Smooth muscle cell (in vitro differentiated cells): Measurements from ENCODE around the gene PTCD1. TPM values are rescaled to one million over a fixed set of nuclear protein-coding genes. Genes with fewer than 3 reads are reported as not detected.

ENCODE experiments used
- DNase-seq: peaks from one replicate; lab custom pipeline; 2025; ENCODE audit not compliant: unreplicated experiment; lab: John Stamatoyannopoulos, UW
- H2AFZ ChIP-seq: fragments of 200-600 bp; sonication (generic); 2 replicates; pipeline ENCODE4 v1.6.0; 2016; ENCODE audit warnings: antibody characterized with exemption, low read depth, mild to moderate bottlenecking
- H3F3A ChIP-seq: fragments of 200-600 bp; sonication (generic); 2 replicates; pipeline ENCODE4 v1.6.0; 2017; ENCODE audit warnings: antibody characterized with exemption, low read depth
- H3K27ac ChIP-seq: fragments of 200-600 bp; sonication (generic); 2 replicates; pipeline ENCODE4 v1.5.1; 2016; ENCODE audit warnings: low read depth, mild to moderate bottlenecking
- H3K27me3 ChIP-seq: fragments of 200-600 bp; sonication (generic); 2 replicates; pipeline ENCODE4 v1.6.1; 2016; ENCODE audit warnings: low read depth, mild to moderate bottlenecking
- H3K36me3 ChIP-seq: fragments of 200-600 bp; sonication (generic); 2 replicates; pipeline ENCODE4 v1.5.1; 2016; ENCODE audit warnings: low read depth
- H3K4me1 ChIP-seq: fragments of 200-600 bp; sonication (generic); 2 replicates; pipeline ENCODE4 v1.5.1; 2016; ENCODE audit warnings: low read depth
- H3K4me2 ChIP-seq: fragments of 200-600 bp; sonication (generic); 2 replicates; pipeline ENCODE4 v1.6.0; 2016; ENCODE audit warnings: mild to moderate bottlenecking
- H3K4me3 ChIP-seq: fragments of 200-600 bp; sonication (generic); 2 replicates; pipeline ENCODE4 v1.5.1; 2016; ENCODE audit warnings: mild to moderate bottlenecking
- H3K79me2 ChIP-seq: fragments of 200-600 bp; sonication (generic); 2 replicates; pipeline ENCODE4 v1.6.0; 2016; ENCODE audit warnings: low read depth, mild to moderate bottlenecking
- H3K9ac ChIP-seq: fragments of 200-600 bp; sonication (generic); 2 replicates; pipeline ENCODE4 v1.6.0; 2016; ENCODE audit warnings: low read depth
- H3K9me3 ChIP-seq: fragments of 200-600 bp; sonication (generic); replicated peaks from 2 replicates; pipeline ENCODE4 v1.5.1; 2016; ENCODE audit warnings: low read depth
- H4K20me1 ChIP-seq: fragments of 200-600 bp; sonication (generic); 2 replicates; pipeline ENCODE4 v1.6.0; 2016; ENCODE audit warnings: low read depth
- WGBS: methylation state at CpG from one replicate; pipeline ENCODE4 v1.1.7; 2016; ENCODE audit warnings: low lambda C conversion rate; 5-methylcytosine and 5-hydroxymethylcytosine counted together
- polyA plus RNA-seq: library from polyadenylated mRNA; unstranded; fragments of >200 nt; fragmentation: Nextera tagmentation; extraction: Ambion mirVana; gene quantifications from 2 replicates; pipeline ENCODE4 v1.2.1, GENCODE V29; 2016
- total RNA-seq: library from RNA; depleted of rRNA; stranded (reverse); fragments of >200 nt; gene quantifications from 2 replicates; pipeline ENCODE4 v1.2.3, GENCODE V29; 2014
- TF ChIP-seq, protein P1 (sequence below): fragments of 200-600 bp; sonication (generic); IDR thresholded peaks from 2 replicates; pipeline ENCODE4 v1.5.1; 2017; ENCODE audit warnings: borderline replicate concordance, mild to moderate bottlenecking, antibody characterized with exemption; ENCODE audit not compliant: insufficient read depth, poor library complexity, severe bottlenecking

The PTCD1 gene
- total and polyA plus RNA-seq, 2 experiments from 2014 or later = 4.5 to 10.8 TPM

DNA sequence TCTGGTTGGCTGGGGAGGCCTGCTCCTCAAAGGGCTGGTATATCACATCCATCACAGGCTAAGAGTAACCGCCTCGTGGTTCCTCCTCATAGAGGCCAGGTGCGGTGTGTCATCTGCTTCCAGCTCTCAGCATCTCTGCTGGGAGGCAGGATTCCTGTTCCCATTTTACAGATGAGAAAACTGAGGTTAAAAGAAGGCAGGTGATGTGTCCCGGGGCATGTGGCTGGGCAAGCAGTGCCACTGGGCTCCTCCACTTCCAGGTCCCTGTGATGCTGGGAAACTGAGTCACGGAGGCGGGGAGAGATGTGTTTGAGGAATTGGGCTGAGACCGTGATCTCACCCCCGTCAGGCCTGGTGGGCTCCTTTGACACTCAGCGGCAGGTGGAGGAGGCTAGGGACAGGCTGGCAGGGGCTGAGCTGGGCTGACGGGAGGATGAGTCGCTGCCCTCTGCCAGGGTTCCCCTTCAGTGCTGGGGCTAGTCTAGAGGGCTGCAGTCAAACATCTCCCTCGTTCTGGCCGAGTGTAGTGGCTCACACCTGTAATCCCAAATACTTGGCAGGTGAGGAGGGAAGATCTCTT, 54.7 kb downstream of the PTCD1 start:
- H3K4me3 ChIP-seq = no peak overlapping the region
- peaks cover 4% of the 10 kb centered on the region for H3K4me1 ChIP-seq
- DNase-seq = no peak
- no peak overlapping the region for H3K4me2 ChIP-seq
- H3K9ac ChIP-seq = no peak overlapping the region
- TF ChIP-seq, protein P1, sequence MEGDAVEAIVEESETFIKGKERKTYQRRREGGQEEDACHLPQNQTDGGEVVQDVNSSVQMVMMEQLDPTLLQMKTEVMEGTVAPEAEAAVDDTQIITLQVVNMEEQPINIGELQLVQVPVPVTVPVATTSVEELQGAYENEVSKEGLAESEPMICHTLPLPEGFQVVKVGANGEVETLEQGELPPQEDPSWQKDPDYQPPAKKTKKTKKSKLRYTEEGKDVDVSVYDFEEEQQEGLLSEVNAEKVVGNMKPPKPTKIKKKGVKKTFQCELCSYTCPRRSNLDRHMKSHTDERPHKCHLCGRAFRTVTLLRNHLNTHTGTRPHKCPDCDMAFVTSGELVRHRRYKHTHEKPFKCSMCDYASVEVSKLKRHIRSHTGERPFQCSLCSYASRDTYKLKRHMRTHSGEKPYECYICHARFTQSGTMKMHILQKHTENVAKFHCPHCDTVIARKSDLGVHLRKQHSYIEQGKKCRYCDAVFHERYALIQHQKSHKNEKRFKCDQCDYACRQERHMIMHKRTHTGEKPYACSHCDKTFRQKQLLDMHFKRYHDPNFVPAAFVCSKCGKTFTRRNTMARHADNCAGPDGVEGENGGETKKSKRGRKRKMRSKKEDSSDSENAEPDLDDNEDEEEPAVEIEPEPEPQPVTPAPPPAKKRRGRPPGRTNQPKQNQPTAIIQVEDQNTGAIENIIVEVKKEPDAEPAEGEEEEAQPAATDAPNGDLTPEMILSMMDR = no peak
- no peaks in the 10 kb centered on the region for H3K36me3 ChIP-seq
- peaks cover 3% of the 10 kb centered on the region for H3F3A ChIP-seq
- no peak overlapping the region for H3K27ac ChIP-seq
- H3K79me2 ChIP-seq = peaks cover 44% of the 10 kb centered on the region
- peaks cover 74% of the 10 kb centered on the region for H4K20me1 ChIP-seq
- H3K9me3 ChIP-seq = no peaks in the 10 kb centered on the region
- 99% methylated on average over 13 of the region's 13 CpGs for WGBS
- no peaks in the 10 kb centered on the region for H3K27me3 ChIP-seq
- H2AFZ ChIP-seq = no peak overlapping the region

DNA sequence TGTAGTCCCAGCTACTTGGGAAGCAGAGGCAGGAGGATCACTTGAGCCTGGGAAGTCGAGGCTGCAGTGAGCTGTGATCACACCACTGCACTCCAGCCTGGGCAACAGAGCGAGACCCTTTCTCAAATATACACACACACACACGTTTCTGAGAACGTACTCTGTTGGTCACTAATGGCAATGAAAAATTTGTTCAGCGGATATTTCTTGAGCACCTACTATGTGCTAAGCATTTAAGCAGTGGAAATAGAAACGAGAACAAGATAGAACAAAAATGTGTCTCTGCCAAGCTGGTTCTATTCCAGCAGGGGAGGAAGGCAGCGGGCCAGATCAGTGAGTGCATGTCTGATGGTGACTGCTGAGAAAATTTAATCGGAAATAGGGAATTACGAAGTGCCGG, 55.4 kb downstream of the PTCD1 start:
- peaks cover 4% of the 10 kb centered on the region for H3F3A ChIP-seq
- peaks cover 4% of the 10 kb centered on the region for H3K4me1 ChIP-seq
- H3K36me3 ChIP-seq = no peaks in the 10 kb centered on the region
- no peak for DNase-seq
- TF ChIP-seq, protein P1 = no peak
- H3K9ac ChIP-seq = no peak overlapping the region
- peaks cover 75% of the 10 kb centered on the region for H4K20me1 ChIP-seq
- no peaks in the 10 kb centered on the region for H3K27me3 ChIP-seq
- no peak overlapping the region for H3K4me2 ChIP-seq
- no peaks in the 10 kb centered on the region for H3K9me3 ChIP-seq
- H3K79me2 ChIP-seq = peaks cover 44% of the 10 kb centered on the region
- no peak overlapping the region for H3K4me3 ChIP-seq
- no peak overlapping the region for H3K27ac ChIP-seq
- H2AFZ ChIP-seq = no peak overlapping the region
- WGBS = 97% methylated on average over 10 of the region's 10 CpGs

DNA sequence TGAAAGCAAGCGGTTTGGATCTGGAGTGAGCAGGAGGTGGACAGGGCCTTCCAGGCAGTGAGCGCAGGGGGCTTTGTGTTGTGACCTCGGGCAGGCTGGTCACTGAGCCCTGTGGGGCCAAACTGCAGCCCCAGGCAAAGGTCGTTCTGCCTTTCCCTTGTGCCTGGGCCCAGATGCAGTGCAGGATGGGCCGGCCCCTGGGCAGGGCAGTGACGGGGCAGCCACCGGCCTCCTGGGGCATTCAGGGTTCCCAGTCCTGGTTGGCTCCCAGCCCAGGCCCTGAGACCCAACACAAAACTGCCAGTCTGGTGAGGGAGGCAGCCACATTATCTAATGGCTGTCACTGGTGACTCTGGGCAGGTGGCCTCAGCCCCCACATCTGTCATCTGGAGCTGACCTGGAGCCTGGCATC, 56.9 kb downstream of the PTCD1 start:
- Histone ChIP-seq H4K20me1 (peaks cover 70% of the 10 kb centered on the region), H3K27ac (no peak overlapping the region), H3K27me3 (no peaks in the 10 kb centered on the region), H3K36me3 (no peaks in the 10 kb centered on the region), H3K79me2 (peaks cover 55% of the 10 kb centered on the region), H3K4me3 (no peak overlapping the region), H3F3A (peaks cover 10% of the 10 kb centered on the region), H3K9ac (no peak overlapping the region), H3K4me2 (no peak overlapping the region), H3K9me3 (no peaks in the 10 kb centered on the region), H3K4me1 (peaks cover 4% of the 10 kb centered on the region), H2AFZ (no peak overlapping the region)
- DNase-seq = no peak
- TF ChIP-seq, protein P1 = no peak
- 96% methylated on average over 7 of the region's 7 CpGs for WGBS
